ENCODE results near the gene ACTR8.

Gene ACTR8

GRCh38 chr3:53900666-53901331 lies 18.8 kb upstream of the ACTR8 start:
- Histone ChIP-seq H3K27me3 (ENCODE audit: control insufficient read depth, low read length) (peaks cover 25% of the 10 kb centered on the region), H3K4me1 (ENCODE audit: control insufficient read depth, low read length) (no peaks in the 10 kb centered on the region), H3K4me3 (ENCODE audit: low read length) (no peak overlapping the region), H3K4me2 (ENCODE audit: low read length) (no peak overlapping the region), H3K79me2 (ENCODE audit: control insufficient read depth, low read length) (no peaks in the 10 kb centered on the region), H3K9me3 (ENCODE audit: control insufficient read depth, insufficient read depth, low read length) (no peaks in the 10 kb centered on the region), H3F3A (ENCODE audit: control insufficient read depth, insufficient read depth) (no peaks in the 10 kb centered on the region), H3K36me3 (ENCODE audit: control insufficient read depth, low read length) (no peaks in the 10 kb centered on the region), H3K9me2 (replicated peaks; ENCODE audit: control insufficient read depth, low read length) (no peaks in the 10 kb centered on the region), H4K20me1 (ENCODE audit: control insufficient read depth, insufficient read depth, low read depth, low read length) (no peaks in the 10 kb centered on the region), H3K27ac (ENCODE audit: low read depth, low read length) (no peak overlapping the region)
- no peak for TF ChIP-seq EZH2phosphoT487 (IDR thresholded peaks at IDR 0.05; ENCODE audit: borderline replicate concordance, low read length)
- TF ChIP-seq, protein P1, sequence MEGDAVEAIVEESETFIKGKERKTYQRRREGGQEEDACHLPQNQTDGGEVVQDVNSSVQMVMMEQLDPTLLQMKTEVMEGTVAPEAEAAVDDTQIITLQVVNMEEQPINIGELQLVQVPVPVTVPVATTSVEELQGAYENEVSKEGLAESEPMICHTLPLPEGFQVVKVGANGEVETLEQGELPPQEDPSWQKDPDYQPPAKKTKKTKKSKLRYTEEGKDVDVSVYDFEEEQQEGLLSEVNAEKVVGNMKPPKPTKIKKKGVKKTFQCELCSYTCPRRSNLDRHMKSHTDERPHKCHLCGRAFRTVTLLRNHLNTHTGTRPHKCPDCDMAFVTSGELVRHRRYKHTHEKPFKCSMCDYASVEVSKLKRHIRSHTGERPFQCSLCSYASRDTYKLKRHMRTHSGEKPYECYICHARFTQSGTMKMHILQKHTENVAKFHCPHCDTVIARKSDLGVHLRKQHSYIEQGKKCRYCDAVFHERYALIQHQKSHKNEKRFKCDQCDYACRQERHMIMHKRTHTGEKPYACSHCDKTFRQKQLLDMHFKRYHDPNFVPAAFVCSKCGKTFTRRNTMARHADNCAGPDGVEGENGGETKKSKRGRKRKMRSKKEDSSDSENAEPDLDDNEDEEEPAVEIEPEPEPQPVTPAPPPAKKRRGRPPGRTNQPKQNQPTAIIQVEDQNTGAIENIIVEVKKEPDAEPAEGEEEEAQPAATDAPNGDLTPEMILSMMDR (IDR thresholded peaks at IDR 0.05; ENCODE audit: low read depth, low read length, poor library complexity, severe bottlenecking), result no peak

GRCh38 chr3:53899750-53900149 lies 17.8 kb upstream of the ACTR8 start:
- Histone ChIP-seq H3K9me2 (replicated peaks; ENCODE audit: control insufficient read depth, low read length) (no peaks in the 10 kb centered on the region), H3K79me2 (ENCODE audit: control insufficient read depth, low read length) (no peaks in the 10 kb centered on the region), H3K27ac (ENCODE audit: low read depth, low read length) (no peak overlapping the region), H3K9me3 (ENCODE audit: control insufficient read depth, insufficient read depth, low read length) (no peaks in the 10 kb centered on the region), H3K4me2 (ENCODE audit: low read length) (no peak overlapping the region), H4K20me1 (ENCODE audit: control insufficient read depth, insufficient read depth, low read depth, low read length) (no peaks in the 10 kb centered on the region), H3K27me3 (ENCODE audit: control insufficient read depth, low read length) (peaks cover 34% of the 10 kb centered on the region), H3K4me3 (ENCODE audit: low read length) (no peak overlapping the region), H3F3A (ENCODE audit: control insufficient read depth, insufficient read depth) (no peaks in the 10 kb centered on the region), H3K4me1 (ENCODE audit: control insufficient read depth, low read length) (no peaks in the 10 kb centered on the region), H3K36me3 (ENCODE audit: control insufficient read depth, low read length) (no peaks in the 10 kb centered on the region)
- no peak for TF ChIP-seq EZH2phosphoT487 (IDR thresholded peaks at IDR 0.05; ENCODE audit: borderline replicate concordance, low read length)

- Histone ChIP-seq H3F3A (ENCODE audit: control insufficient read depth, insufficient read depth) (no peaks in the 10 kb centered on the region), H3K79me2 (ENCODE audit: control insufficient read depth, low read length) (peaks cover 41% of the 10 kb centered on the region), H3K9me2 (replicated peaks; ENCODE audit: control insufficient read depth, low read length) (no peaks in the 10 kb centered on the region), H3K36me3 (ENCODE audit: control insufficient read depth, low read length) (peaks cover 26% of the 10 kb centered on the region), H4K20me1 (ENCODE audit: control insufficient read depth, insufficient read depth, low read depth, low read length) (no peaks in the 10 kb centered on the region; the same call in 1 of the 2 replicates), H3K4me1 (ENCODE audit: control insufficient read depth, low read length) (peaks cover 26% of the 10 kb centered on the region), H3K27me3 (ENCODE audit: control insufficient read depth, low read length) (peaks cover 19% of the 10 kb centered on the region), H3K27ac (ENCODE audit: low read depth, low read length) (peak overlapping the region; percentile 49), H3K9me3 (ENCODE audit: control insufficient read depth, insufficient read depth, low read length) (peaks cover 5% of the 10 kb centered on the region; the same call in 1 of the 2 replicates), H3K4me3 (ENCODE audit: low read length) (peak overlapping the region; percentile 91), H3K4me2 (ENCODE audit: low read length) (peak overlapping the region; percentile 91)
- TF ChIP-seq, protein P1 (IDR thresholded peaks at IDR 0.05; ENCODE audit: low read depth, low read length, poor library complexity, severe bottlenecking), result no peak
- TF ChIP-seq EZH2phosphoT487 (IDR thresholded peaks at IDR 0.05; ENCODE audit: borderline replicate concordance, low read length), result no peak
Measured at GRCh38 chr3:53892286-53892637, 10.3 kb upstream of the ACTR8 start.

DNA sequence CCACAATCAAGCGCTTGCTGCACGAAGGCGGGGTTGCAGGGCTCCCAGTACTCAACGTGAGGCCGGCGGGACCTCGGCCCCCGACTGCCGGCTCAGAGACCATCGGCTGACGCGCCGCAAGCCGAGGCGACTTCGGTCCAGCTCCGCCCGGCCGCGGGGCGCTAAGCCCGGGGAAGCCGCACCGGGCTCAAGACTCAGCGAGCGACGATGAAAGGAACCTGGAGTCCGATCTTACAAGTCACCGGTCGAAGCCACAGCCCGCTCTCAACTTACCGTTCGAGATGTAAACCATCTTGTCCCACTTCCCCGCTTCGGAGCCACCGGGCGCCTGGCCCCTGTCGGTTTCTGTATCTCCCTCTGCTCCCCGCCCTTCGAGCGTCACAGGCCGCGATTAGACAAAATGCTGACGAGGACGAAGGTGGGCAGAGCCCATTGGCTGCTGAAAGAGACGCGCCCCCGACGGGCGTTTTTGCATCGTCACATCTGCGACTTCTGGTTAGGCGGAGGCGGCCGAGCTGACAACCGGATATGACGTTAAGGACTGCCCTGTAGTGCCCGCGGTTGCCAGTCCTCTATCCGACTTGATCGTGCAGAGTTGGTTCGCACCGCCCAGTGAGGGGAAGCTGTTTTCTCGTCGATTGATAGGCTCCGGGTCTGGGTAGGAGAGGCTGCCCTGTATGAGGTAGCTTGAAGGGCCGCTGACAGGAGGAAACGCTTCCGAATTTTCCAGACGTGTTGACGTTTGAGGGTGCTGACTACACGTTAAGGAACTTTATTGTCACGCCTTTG lies 9.7 kb upstream of the ACTR8 start, which contains the start of gene SELENOK:
Gene SELENOK (minus strand): TSS at position 363 of the 789 bp plus-strand sequence.
- H3K4me1 ChIP-seq (ENCODE audit: control insufficient read depth, low read length), result peaks cover 26% of the 10 kb centered on the region
- peaks cover 5% of the 10 kb centered on the region; the same call in 1 of the 2 replicates for H3K9me3 ChIP-seq (ENCODE audit: control insufficient read depth, insufficient read depth, low read length)

More for the DNA sequence above, 9.7 kb upstream of the ACTR8 start, which contains the start of gene SELENOK:
- Histone ChIP-seq H3K79me2 (ENCODE audit: control insufficient read depth, low read length) (peaks cover 42% of the 10 kb centered on the region), H3K9me2 (replicated peaks; ENCODE audit: control insufficient read depth, low read length) (no peaks in the 10 kb centered on the region), H3K4me2 (ENCODE audit: low read length) (peak within 1 kb of the TSS; percentile 91), H3K4me3 (ENCODE audit: low read length) (peak within 1 kb of the TSS; percentile 91), H4K20me1 (ENCODE audit: control insufficient read depth, insufficient read depth, low read depth, low read length) (no peaks in the 10 kb centered on the region; the same call in 1 of the 2 replicates), H3K27ac (ENCODE audit: low read depth, low read length) (peak within 1 kb of the TSS; percentile 49), H3F3A (ENCODE audit: control insufficient read depth, insufficient read depth) (no peaks in the 10 kb centered on the region), H3K36me3 (ENCODE audit: control insufficient read depth, low read length) (peaks cover 32% of the 10 kb centered on the region), H3K27me3 (ENCODE audit: control insufficient read depth, low read length) (peaks cover 15% of the 10 kb centered on the region)
- TF ChIP-seq EZH2phosphoT487 (IDR thresholded peaks at IDR 0.05; ENCODE audit: borderline replicate concordance, low read length), result no peak
- TF ChIP-seq, protein P1 (IDR thresholded peaks at IDR 0.05; ENCODE audit: low read depth, low read length, poor library complexity, severe bottlenecking), result no peak
